AG04450 (cell line): ENCODE data around the gene SEPSECS. TPM values are rescaled to one million over a fixed set of nuclear protein-coding genes. Genes with fewer than 3 reads are reported as not detected.

ENCODE experiments used
- CTCF ChIA-PET: fragments of 300-600, 350-600 bp; formaldehyde crosslinking; extraction: SDS; loops from one replicate; lab custom pipeline; 2022; ENCODE audit warnings: antibody characterized with exemption, inconsistent platforms; lab: Charles Lee
- POLR2A ChIA-PET: fragments of 350-600 bp; formaldehyde crosslinking; extraction: SDS; loops from one replicate; lab custom pipeline; 2021; ENCODE audit warnings: antibody characterized with exemption, inconsistent platforms; lab: Yijun Ruan, JAX
- DNase-seq: peaks from one replicate; pipeline ENCODE4 v3.0.0-alpha.2; 2011; ENCODE audit warnings: low read depth, low spot score
- H3K27ac ChIP-seq: one replicate; pipeline ENCODE4 v1.5.1; 2012; ENCODE audit warnings: low read depth, low read length, control low read depth
- H3K27me3 ChIP-seq: one replicate; pipeline ENCODE4 v1.6.0; 2012; ENCODE audit warnings: low read length; ENCODE audit not compliant: control insufficient read depth, insufficient read depth
- H3K4me3 ChIP-seq: 2 replicates; pipeline ENCODE4 v1.5.1; 2011; ENCODE audit warnings: mild to moderate bottlenecking, low read depth, low read length, control low read depth
- H3K9me3 ChIP-seq: 2 replicates; pipeline ENCODE4 v1.5.1; 2012; ENCODE audit warnings: low read length; ENCODE audit not compliant: control insufficient read depth, insufficient read depth
- CTCF ChIP-seq: IDR thresholded peaks from 2 replicates; pipeline ENCODE4 v1.5.1; 2011; ENCODE audit warnings: low read depth, low read length, control low read depth, inconsistent platforms
- polyA plus RNA-seq: library from polyadenylated mRNA; depleted of rRNA; stranded (reverse); fragments of >200 nt; gene quantifications from 2 replicates; pipeline ENCODE4 v1.2.3, GENCODE V29; 2011

Gene SEPSECS
- polyA plus RNA-seq, 1 experiment: 6.2 TPM

GRCh38 chr4:25131381-25131780, 28.9 kb downstream of the SEPSECS start:
- DNase-seq: no peak
- Histone ChIP-seq H3K27ac (no peak overlapping the region), H3K27me3 (no peaks in the 10 kb centered on the region), H3K9me3 (no peaks in the 10 kb centered on the region), H3K4me3 (no peak overlapping the region)
- no peak for TF ChIP-seq CTCF
- ChIA-PET CTCF (interaction anchor here (1.0 to 4.7 kb wide), 4 partner anchors 13 to 181 kb away, joined by 3 to 40 read pairs (median 10); no protein-coding TSS in a partner anchor), POLR2A (no interaction called here)

- Histone ChIP-seq H3K4me3 (no peak overlapping the region), H3K27me3 (no peaks in the 10 kb centered on the region), H3K9me3 (no peaks in the 10 kb centered on the region), H3K27ac (no peak overlapping the region)
- no peak for TF ChIP-seq CTCF
- ChIA-PET CTCF (interaction anchor here (3.3 kb wide), 1 partner anchor 15 kb away, joined by 16 read pairs; no protein-coding TSS in a partner anchor), POLR2A (no interaction called here)
- no peak for DNase-seq
Measured at GRCh38 chr4:25129917-25130316, 30.3 kb downstream of the SEPSECS start.

- Histone ChIP-seq H3K9me3 (no peaks in the 10 kb centered on the region), H3K4me3 (no peak overlapping the region), H3K27ac (no peak overlapping the region), H3K27me3 (no peaks in the 10 kb centered on the region)
- POLR2A ChIA-PET: no interaction called here
- CTCF ChIA-PET: interaction anchor here (0.7 to 3.3 kb wide), 2 partner anchors 16 to 51 kb away, joined by 3 to 16 read pairs; no protein-coding TSS in a partner anchor
- TF ChIP-seq CTCF: no peak
- DNase-seq: no peak
Measured at GRCh38 chr4:25128671-25129070, 31.6 kb downstream of the SEPSECS start.

- no peaks in the 10 kb centered on the region for H3K27me3 ChIP-seq
- ChIA-PET POLR2A (no interaction called here), CTCF (no interaction called here)
- no peak for TF ChIP-seq CTCF
- no peak overlapping the region for H3K27ac ChIP-seq
- H3K9me3 ChIP-seq: no peaks in the 10 kb centered on the region
- H3K4me3 ChIP-seq: no peak overlapping the region
- DNase-seq: no peak
Measured at GRCh38 chr4:25123236-25123635, 37.0 kb downstream of the SEPSECS start.

GRCh38 chr4:25120146-25120940, 39.9 kb downstream of the SEPSECS start:
- no peak overlapping the region for H3K4me3 ChIP-seq
- no peaks in the 10 kb centered on the region for H3K9me3 ChIP-seq
- DNase-seq: no peak
- ChIA-PET CTCF (interaction anchor here (1.2 to 2.9 kb wide), 2 partner anchors 12 to 24 kb away, joined by 4 to 11 read pairs; no protein-coding TSS in a partner anchor), POLR2A (no interaction called here)
- TF ChIP-seq CTCF: no peak
- no peaks in the 10 kb centered on the region for H3K27me3 ChIP-seq
- no peak overlapping the region for H3K27ac ChIP-seq
